Transverse colon (tissue), 4 donors: Measurements from ENCODE around the gene DNAJC8.

Experiments used
- CTCF ChIP-seq, 5 experiments: fragments of 200-600 bp in 3 of 5; fragments of 450-650 bp in 2 of 5; sonication (generic) in 3 of 5; IDR thresholded peaks; 1 replicate in 2 of 5; 2 replicates in 3 of 5; pipeline ENCODE4 v1.5.1; 2016 to 2017; ENCODE audit warnings: antibody characterized with exemption in 5 of 5, inconsistent platforms in 3 of 5, mild to moderate bottlenecking in 2 of 5, moderate library complexity in 1 of 5
- EP300 ChIP-seq: sonication (generic); formaldehyde crosslinking; IDR thresholded peaks from one replicate; pipeline ENCODE4 v1.6.1; 2017; ENCODE audit warnings: antibody characterized with exemption, low read depth
- POLR2A ChIP-seq: fragments of 450-650 bp; IDR thresholded peaks from one replicate; pipeline ENCODE4 v1.6.1; 2016; ENCODE audit warnings: antibody characterized with exemption, mild to moderate bottlenecking, moderate library complexity
- POLR2AphosphoS5 ChIP-seq, 3 donors: sonication (generic); formaldehyde crosslinking; IDR thresholded peaks; one replicate each; pipeline ENCODE4 v1.6.1; 2016; ENCODE audit warnings: antibody characterized with exemption in 3 of 3

DNA sequence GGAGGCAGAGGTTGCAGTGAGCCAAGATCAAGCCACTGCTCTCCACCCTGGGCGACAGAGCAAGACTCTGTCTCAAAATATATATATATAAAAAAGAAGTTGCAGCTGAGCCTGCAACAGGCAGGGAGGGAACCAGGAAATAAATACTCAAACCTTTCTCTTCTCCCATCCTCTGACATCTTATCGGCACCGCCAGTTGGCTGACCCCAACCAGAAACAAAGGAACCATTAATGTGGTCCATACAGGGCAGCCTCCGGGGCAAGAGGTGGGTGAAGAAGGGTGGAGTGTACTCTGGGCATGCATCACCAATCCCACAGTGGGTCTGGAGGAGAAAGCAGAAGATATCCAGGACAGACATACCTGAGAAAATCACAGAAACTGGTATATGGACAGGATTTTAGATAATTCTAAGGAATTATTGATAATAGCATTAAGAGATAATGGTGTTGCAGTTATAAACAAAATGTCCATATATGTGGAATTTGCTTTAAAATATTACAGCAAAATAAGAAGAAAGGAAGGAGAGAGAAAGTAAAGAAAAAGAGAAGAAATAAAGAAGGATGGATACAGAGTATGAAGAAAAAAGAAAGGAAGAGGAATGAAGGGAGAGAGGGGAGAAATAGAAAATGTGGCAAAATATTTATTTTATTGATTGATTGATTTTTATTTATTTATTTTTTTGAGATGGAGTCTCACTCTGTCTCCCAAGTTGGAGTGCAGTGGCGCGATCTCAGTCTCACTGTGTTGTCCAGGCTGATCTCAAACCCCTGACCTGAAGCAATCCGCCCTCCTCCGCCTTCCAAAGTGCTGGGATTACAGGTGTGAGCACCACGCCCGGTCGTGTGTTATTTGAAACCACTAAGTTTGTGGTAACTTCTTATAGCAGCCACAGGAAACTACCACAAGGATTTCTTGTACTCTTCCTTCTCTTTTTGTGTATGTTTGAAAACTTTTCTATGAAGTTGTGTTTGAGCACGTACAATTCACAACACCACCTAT lies 52.2 kb downstream of the DNAJC8 start:
- TF ChIP-seq CTCF (IDR thresholded peaks at IDR 0.05) (no peak), POLR2AphosphoS5 (IDR thresholded peaks at IDR 0.05) (no peak), POLR2A (no peak), EP300 (no peak)
